MV-4-11 (cell line): ENCODE measurements around the gene PHC2.

Experiments used
- DNase-seq: peaks from one replicate; lab custom pipeline; 2025; lab: John Stamatoyannopoulos, UW

The PHC2 gene

DNA sequence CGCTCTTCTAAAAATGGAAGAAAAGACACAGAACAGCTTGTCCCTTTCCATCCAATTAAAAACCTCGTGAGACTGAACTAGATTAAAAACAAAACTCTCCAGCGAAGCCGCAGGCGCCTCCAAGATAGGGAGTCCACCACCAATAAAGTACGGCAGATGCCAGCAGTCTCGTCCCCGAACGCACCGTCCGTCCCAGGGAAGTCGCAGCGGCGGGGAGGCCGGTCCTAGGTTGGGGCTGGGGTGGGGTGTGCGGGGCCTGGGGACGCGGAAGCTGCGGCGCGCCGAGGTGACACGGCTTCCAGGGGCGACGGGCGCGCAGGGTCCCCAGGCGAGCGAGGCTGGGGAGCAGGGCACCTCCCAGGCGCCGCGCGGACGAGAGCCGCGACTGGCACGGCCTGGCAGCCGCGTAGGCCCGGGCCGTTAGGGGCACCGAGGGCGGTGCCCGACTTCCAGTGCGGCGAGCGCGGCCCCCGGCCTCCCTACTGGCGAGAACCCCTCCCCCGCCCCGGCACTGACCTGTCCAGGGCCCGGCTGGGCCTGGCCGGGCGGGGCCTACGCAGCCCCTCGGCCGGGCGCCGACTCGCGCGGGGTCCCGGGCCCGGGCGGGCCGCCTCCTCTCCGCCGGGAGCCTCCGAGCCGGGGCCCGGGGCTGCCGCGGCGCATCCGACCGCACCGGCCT, 81.7 kb downstream of the PHC2 start:
- no peak for DNase-seq

DNA sequence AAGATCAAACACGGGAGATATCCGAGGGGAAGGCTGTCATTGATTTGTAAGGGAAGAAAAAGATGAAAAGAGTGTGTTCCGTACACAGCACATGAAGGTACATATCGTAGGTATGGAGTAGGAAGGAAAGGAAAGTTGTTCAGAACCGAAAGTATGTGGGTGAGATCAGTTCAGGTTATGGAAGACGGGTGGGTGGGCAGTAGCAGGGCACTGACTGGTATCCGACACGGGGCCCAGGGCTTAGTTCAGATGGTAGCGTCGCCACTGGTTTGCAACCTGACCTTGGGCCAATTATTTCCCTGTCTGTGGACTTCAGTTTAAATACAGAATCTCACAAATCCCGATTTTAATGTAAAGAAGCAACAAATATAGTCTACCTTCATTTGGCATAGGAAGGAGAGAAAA, 82.2 kb downstream of the PHC2 start:
- no peak for DNase-seq

DNA sequence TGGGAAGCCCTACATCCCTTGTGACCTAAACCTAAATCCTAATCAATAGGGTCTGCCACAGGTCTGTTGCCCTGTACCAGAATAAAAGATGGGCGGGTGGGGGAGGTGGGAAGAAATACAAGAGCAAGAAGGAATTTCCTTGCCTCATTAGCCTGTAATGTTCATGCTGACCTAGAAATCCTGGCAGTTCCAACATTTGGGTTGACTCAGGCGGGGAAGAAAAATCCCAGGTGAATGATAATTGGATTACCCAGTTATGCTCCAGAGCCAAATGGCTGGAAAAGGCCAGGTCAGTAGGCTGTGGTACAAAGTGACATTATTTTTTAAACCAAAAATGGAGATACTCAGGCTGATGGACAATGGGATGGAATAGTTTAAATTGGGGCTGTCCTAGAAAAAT, 82.7 kb downstream of the PHC2 start:
- no peak for DNase-seq

DNA sequence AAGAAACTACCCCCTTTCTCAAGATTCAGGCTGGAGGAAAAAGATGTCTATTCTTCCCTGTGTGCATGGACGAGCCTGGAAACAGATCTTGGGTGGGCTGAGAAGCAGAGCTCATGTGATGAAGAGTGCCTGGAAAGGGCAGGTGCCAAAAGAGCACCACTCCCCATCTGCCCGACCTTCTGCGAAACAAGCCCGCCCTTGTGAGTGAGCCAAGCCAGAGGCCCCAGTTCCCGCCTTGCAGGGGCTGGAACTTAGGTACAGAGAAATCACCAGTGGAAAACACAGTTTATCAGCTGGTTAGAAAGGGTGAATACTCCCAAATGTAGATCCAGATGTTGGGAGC, 83.3 kb downstream of the PHC2 start:
- DNase-seq = no peak

DNA sequence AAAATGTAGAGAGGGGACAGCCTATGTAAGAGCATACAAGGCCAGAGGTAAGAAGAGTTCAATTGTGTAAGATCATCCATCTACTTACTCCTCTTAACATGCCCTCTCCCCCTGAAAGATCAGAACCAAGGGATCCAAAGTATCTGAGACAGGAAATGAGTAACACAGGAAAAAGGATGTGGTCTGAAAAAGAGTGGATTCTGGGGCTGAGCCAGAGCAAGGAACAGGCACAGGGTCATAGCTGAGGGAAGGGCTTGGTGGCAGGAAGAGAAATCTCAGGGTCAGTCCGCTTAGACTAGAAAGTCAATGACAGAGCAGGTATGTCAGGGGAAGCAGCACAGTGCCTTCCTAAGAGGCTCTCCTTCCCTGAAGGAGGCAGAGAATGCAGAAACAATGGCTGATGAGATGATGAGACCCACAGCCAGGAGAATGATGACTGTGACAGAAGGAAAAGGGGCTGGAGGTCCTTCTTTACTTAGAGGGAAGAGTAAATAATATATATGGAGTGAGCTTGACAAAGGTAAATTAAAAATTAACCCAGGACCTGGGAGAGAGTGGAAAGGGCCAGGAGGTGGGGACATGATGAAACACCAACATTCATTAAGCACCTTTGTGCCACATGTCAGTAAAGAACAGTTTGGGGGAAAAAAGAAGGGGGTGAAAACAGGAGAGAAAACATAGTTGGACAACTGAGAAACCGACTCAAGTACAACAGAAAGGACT, 83.8 kb downstream of the PHC2 start:
- DNase-seq = peak; percentile 82

DNA sequence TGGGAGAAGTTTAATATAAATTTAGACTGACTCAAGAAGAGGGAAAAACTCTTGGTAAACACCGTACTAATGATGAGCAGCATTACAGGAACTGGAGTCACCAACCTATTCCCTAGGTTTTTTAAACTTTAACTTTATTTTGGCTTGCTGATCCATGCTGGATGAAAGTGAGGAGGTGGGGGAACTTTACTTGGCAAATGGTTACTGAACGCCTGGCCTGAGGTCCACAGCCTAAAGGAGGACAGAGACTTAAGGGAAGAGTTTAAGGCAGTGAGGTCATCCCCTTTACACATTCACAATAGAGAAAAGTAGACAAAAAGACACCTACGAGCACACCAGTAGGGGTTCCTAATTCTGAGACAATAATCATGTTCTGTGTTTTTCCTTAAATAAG, 84.4 kb downstream of the PHC2 start:
- DNase-seq = no peak

DNA sequence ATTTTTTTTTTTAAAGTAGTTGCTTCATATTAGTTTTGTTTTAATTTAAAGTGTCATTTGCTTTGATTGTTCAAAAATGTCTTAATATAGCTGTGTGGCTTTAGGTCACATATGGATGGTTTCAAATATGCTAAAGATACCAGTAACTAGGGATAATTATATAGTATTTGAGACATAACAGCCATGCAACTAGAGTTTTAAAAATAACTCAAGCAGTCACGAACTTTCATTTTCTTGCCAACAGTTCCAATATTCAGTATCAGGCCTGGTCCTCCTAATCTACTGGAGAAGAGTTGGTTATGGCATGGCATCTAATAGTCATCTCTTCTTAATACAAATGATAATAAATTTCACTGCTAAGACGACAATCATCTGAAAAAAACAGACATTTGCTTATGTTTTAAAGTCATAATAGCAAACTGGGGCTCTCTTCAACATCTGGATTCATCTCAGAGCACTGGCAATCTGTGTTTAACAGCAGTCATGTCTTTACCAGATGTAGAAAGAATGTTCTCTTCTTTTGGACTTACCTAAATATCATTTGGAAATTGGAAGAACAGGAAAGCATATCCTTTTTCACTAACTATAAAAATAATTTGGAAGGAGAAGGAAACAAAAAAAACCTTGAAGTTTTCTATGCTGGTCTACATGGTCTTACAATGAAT, 85.9 kb downstream of the PHC2 start:
- DNase-seq = no peak

DNA sequence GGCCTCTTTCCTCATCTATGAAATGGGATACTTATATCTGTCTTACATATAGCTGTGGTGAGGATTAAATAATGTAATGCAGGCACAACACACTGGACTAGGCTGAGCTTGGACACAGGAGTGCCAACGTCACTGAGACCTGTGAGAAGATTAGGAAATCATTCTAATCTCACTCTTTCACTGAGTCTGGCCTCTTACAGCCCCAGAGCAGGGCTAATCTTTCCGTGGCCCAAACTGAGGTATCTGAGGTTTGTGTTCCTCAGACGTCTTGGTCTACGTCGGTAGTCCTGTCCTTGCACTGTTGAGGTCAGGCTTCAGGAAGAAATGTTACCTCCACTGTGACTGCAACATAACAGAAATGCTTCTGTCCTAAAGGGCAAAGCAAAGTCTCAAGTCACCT, 87.4 kb downstream of the PHC2 start:
- no peak for DNase-seq

DNA sequence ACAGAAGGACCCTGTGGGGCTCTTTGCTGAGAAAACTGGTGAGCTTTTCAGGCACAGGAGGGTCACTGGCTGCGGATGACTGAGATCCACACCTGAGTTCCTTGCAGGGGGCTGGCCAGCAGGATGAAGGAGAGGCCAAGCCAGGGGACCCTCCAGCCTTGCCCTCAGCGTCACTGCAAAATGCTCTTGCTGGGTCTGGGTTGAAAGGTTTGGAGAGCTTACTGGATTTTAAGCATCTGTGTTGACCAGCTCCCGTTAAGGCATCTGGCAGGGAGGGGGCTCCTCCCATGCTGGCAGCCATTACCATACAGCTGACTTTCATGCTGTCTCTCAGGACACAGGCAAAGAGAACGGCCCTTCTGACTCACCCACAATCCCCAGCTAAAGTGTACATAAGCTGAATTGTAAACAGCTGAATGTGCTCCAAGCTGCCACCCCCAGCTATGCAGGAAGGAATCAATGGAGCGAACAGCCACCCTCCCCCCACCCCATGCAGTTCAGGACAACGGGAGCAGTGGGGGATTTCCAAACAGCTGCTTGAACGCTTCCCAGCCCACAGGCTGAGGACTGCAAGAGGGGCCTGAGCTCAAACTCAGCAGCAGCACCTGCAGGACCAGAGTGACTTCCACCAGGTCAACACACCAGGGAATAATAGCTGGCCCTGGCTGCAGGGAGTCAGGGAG, 88.7 kb downstream of the PHC2 start:
- DNase-seq = no peak

DNA sequence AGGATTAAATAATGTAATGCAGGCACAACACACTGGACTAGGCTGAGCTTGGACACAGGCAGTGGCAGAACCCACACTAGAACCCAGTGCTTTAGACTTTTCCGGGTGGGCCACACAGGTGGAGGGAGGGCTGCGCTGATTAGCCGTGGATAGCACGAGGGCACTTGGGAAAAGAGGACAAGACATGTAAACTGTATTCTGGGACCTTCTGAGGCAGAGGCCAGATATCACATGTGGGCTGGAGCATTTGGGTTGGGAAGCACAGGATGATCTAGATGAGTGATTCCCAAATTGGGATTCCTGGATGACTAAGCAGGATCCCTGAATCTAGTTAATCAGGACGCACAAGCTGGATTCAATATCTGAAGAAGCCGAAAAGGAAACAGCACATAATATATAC, 89.7 kb downstream of the PHC2 start:
- no peak for DNase-seq

DNA sequence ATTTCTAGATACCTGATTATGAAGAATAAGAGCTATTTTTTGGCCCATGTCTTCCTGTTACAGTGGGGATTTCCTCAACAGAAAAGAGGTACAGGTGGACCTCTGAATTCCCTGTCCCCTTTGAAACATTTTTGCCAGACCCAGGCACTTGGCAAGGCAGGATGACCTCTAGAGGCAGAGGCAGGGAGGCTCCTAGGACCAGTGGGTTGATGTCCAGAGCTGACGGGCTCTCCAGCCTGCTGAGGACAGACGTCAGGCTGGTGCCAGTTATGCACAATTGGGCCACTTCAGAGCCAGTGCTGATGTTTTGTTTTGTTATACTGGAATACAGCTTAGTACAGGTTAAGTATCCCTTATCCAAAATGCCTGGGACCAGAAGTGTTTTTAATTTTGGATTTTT, 91.5 kb downstream of the PHC2 start:
- DNase-seq = no peak

DNA sequence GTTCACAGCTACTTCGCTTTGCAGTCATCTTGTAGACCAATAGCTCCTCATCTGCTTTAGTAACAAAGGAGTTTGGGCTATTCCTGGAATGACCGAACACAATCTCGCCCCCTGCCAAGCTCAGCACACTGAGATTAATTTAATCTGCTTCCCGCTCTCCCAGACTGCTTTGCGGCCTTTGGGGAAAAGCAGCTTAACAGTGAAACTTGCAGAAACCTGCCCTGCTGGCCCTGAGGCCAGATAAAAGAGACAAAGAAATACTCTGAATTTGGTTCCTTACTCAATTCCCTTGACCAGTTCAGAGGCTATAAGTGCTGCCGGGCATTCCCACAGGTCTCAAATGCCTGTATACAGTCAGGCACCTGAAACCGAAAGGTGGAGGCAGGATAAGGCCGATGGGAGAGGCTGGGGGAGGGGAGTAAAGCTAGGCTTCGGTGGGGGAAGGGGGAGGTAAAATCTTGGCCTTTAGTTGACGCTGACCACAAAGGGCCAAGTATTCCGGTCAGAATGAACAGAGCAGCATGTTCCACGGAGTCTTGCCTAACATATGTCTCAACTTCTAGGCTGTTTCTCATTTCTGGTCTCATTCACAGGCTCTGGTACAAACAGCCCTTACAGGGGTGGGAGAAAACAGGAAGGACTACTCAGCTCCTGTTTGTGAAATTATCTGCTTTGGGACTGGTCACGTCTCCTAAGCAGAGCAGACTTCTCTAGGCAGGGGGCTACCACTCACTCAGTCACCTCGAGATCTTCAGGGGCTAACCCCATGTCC, 92.3 kb downstream of the PHC2 start:
- peak; percentile 92 for DNase-seq

DNA sequence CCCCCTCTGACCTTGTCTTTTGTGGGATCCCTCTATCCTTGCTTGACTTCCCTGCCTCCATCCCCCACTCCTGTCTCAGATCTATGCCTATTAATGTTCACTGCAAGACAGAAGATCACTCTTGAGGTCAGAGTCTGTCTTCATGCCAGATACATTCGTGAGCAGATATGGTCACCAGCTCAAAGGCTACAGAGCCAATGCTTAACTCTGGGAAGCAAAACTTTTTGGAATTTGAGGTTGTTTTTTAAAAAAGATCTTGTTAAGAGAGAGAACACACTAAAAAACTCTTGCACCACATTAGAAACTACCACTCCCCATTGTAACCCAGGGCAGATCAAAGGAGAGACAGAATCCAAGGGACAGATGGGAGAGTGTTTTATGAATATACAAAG, 92.9 kb downstream of the PHC2 start:
- DNase-seq = no peak

DNA sequence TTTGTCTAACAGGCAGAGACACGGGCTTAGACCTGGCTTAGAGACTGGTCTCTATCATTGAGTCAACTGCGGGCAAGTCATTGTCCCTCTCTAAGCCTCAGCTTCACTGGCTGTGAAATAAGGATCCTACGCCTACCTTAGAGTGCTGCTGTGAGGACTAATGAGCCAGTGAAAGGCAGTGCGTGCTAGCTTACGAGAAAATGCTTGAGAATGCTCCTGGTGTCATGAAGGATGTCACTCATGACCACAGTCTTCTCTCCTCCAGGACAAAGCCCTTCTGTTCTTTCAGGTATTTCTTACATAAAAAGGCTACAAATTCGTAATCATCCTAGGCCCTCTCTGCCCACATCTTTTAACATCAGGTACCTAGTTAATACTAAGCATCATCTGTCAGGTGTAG, 93.5 kb downstream of the PHC2 start:
- no peak for DNase-seq

DNA sequence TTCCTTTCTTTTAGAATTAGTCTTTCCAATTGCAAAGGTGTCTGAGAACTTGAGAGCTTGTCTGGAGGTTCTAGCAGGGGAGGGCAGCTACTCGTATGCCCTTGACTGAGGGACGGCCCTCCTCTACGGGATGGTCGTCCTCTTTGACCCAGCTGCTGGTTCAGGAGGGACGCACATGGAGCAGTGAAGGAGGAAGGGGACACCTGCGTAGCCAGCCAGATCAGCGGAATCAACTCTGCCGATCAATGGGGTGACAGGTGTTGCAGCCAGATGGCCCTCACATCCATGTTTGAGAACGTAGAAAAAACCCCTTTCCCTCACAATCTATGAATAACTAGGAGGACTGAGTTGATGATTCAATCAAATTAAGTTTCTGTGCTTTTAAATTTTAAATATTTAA, 94.3 kb downstream of the PHC2 start:
- no peak for DNase-seq

DNA sequence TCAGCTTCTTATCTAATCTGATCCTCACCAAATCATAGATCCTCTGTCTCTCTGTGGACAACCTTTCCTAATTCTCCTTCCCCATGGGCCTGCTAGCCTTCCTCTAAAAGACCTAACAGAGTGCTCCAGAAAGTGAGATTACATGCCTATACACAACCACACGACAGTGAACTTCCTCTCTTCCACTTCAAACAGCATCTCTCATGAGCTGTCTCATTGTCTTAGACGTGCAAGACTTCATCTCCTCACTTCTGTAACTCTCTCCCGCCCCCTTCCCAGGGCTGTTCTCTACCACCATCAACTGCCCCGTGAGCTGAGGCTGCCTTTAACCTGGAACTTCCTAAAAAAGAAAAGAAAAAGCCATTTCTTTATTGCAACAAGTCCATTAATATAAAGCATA, 95.9 kb downstream of the PHC2 start:
- peak; percentile 81 for DNase-seq

DNA sequence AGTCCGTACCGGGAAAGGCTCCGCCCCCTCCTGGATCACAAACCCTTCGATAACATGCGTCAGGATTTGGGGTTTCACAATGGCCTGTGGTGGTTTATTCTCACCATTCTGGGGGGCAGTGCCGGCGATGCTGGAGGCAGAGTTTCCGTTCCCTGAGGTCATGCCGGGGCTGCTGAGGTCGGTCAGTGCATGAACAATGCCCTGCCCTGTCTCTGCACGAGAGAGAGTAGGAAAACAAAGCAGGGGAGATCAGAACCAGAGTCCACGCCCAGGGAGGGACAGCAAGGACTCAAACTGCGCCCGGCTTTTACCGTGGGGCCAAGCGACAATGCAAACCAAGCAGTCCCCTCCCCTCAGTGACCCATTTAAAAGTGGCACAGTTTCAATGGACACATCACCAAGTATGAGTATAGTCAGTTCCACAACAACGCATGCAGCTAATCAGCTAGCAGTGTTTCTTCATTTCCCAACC, 96.8 kb downstream of the PHC2 start:
- no peak for DNase-seq

DNA sequence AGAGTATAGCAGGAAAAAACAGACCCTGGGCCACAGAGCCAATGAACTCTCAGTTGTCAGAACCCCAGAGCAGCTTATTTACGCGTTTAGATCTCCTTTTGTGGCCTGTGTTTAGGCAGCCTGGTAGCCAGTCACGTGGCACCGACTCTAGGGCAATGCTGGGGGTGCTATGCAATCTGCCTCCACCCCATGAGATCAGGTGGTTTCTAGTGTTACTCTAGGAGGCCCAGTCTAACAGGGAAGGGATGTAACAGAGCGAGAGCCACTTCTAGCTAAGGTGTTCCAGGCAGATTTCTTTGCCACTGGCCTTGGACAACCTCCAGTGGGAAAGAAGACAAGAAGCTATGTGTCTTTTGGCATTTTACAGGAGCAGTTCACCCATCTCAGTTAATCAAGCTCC, 98.0 kb downstream of the PHC2 start:
- DNase-seq = no peak

DNA sequence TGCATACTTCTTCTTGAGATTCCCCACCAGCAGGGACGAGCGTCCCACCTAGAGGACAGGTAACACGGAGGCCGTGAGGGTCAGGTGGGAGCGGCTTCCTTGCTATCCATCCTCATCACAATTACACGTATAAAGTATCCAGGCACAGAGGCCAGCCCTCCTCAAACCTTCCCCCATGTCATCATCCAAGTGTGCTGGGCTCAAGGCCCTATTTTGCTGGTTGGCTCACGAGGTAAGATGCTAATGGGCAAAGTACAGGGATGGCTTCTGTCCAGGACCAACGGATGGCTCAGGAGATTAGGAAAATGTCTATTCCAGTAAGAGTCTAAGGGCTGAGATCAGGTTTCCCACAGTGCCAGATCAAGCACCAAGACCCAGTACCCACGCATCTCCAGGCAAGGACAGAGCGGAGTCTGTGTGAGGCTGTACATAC, 98.5 kb downstream of the PHC2 start:
- DNase-seq = no peak

DNA sequence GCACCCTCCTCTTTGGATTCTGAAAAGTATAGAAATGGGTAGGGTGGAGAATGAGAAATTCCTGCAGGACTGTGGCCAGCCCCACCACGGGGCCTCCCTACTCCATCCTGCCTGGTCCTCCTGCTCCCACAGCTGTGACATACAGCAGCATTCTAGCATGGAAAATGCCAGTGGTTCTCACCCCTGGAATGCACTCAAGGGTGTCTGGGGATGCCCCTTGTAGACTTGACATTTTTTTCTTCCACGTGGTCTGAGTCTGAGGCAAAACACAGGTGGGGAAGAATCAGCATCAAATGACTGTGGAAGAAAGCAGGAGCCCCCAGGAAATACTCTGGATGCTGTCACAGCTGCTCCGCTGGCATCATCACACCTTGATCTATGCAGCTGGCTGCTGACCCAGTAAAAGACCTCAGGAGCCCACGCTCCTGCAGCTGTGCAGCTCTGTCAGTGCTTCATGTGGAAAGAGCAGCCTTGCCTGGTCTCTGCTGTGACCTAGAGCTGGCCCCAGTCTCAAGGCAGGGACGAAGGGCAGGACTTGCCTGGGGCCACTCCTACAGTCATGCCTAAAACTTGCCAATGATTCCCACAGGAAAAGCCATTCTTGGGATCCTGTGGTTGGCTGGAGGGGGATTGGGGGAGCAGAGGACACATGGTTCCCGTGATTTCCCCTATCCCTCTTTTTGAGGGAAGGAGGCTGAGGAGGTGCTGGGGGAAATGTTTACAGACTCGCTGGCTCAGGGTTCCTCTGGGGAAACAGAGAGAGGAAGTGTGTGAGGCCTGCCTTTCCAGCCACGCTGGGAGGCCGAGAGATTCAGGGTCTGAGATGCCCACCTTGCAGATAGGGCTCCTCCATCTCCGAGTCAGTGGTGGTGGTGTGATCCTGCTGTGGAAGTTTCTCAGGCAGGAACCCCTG, 99.2 kb downstream of the PHC2 start:
- DNase-seq = no peak

DNA sequence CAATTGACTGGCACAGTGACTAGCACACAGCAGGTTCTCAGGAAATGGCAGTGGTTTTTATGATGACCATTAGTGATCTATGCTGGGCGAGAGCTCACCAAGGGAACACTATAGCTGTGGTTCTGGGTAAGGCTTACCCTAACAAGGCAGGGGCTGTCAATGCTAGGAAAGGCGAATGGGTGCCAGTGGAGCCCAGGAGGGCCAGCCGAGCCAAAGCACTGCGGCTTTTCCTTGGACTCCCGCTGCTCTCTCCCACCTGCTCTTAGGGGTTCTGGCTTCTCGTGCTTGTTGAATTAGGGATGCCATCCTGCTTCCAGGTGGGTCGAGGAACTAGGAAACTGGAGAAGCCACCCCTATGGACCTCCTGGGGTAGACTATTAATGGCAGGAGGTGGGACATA, 100.0 kb downstream of the PHC2 start:
- DNase-seq = no peak
